NCI-H1694 treated with DMSO at 0.1 percent for 48 hours (cell line): ENCODE data around the gene CALML3.
"Not testable (repeated sequence)": the region's sequence is repeated elsewhere in the genome, so short reads cannot be mapped to it uniquely, and the experiment has no call there.

Experiments used
- DNase-seq: peaks from one replicate; lab custom pipeline; 2025; lab: John Stamatoyannopoulos, UW

Gene CALML3

DNA sequence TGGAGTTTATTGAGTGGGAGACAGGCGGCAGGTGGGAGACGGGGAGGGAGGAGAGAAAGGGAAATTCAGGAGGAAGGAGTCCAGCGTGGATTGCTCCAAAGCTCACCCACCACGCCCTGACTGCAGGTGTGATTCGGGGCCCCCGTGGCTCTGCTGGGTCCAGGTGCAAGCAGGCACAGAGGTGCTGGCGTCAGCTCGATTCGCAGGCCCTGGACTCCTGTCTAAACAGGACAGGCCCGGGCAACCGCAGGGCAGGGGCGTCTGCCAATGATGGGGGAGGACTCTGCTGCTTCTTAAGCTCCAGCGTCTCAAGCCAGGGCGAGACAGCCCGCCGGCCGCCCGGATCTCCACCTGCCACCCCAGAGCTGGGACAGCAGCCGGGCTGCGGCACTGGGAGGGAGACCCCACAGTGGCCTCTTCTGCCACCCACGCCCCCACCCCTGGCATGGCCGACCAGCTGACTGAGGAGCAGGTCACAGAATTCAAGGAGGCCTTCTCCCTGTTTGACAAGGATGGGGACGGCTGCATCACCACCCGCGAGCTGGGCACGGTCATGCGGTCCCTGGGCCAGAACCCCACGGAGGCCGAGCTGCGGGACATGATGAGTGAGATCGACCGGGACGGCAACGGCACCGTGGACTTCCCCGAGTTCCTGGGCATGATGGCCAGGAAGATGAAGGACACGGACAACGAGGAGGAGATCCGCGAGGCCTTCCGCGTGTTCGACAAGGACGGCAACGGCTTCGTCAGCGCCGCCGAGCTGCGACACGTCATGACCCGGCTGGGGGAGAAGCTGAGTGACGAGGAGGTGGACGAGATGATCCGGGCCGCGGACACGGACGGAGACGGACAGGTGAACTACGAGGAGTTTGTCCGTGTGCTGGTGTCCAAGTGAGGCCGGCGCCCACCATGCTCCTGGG lies at the start of gene CALML3:
Gene CALML3 (plus strand): TSS at position 321 of the 920 bp plus-strand sequence. CDS start 125 bp downstream, at position 446.
- no peak for DNase-seq

DNA sequence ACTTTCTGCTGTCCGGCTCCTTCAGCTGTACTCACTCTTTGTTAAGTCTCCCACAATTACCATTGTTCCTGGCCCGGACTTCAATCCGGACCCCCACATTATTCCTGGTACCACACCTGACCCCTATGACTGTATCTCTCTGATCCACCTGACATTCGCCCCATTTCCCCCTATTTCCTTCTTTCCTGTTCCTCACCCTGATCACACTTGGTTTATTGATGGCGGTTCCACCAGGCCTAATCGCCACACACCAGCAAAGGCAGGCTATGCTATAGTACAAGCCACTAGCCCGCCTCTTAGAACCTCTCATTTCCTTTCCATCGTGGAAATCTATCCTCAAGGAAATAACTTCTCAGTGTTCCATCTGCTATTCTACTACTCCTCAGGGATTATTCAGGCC lies 49.7 kb upstream of the CALML3 start:
- DNase-seq: not testable (repeated sequence)

DNA sequence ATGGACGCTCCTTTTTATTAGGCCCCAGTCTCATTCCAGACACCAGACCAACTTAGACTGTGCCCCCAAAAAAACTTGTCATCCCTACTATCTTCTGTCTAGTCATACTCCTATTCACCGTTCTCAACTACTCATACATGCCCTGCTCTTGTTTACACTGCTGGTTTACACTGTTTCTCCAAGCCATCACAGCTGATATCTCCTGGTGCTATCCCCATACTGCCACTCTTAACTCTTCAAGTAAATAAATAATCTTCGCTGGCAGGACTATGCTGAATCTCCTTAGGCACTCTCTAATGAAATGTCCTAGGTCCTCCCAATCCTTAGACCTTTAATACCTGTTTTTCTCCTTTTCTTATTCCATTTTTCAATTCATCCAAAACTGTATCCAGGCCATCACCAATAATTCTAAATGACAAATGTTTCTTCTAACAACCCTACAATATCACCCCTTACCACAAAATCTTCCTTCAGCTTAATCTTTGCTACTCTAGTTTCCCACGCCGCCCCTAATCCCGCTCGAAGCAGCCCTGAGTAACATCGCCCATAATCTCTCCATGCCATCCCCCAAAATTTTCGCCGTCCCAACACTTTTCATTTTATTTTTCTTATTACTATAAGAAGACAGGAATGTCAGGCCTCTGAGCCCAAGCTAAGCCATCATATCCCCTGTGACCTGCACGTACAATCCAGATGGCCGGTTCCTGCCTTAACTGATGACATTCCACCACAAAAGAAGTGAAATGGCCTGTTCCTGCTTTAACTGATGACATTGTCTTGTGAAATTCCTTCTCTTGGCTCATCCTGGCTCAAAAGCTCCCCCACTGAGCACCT lies 48.6 kb upstream of the CALML3 start:
- not testable (repeated sequence) for DNase-seq

DNA sequence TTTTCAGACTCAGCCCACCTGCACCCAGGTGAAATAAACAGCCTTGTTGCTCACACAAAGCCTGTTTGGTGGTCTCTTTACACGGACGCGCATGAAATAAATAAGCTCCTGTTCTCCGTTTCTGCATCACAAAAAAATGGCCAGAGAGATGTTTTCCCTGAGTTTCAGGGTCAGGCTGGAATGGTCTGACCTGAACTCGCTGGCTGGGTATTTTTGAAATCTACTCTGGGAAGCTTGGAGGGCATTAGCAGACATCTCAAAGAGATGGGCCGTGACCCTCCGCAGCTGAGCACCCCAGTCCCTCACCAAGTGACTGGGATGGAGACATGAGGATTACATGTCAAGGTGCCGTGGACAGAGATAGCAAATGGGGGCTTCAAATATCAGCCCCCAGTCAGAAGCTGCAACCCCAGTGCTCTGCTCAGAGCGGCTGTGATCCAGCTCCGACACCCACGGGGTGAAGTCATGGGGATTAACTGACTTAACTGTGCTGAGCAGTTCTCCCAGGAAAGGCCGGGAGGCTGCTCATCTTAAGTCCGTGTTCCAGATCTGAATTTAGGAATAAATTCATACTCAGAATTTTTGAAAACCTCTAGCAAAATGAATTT lies 47.7 kb upstream of the CALML3 start:
- no peak for DNase-seq

DNA sequence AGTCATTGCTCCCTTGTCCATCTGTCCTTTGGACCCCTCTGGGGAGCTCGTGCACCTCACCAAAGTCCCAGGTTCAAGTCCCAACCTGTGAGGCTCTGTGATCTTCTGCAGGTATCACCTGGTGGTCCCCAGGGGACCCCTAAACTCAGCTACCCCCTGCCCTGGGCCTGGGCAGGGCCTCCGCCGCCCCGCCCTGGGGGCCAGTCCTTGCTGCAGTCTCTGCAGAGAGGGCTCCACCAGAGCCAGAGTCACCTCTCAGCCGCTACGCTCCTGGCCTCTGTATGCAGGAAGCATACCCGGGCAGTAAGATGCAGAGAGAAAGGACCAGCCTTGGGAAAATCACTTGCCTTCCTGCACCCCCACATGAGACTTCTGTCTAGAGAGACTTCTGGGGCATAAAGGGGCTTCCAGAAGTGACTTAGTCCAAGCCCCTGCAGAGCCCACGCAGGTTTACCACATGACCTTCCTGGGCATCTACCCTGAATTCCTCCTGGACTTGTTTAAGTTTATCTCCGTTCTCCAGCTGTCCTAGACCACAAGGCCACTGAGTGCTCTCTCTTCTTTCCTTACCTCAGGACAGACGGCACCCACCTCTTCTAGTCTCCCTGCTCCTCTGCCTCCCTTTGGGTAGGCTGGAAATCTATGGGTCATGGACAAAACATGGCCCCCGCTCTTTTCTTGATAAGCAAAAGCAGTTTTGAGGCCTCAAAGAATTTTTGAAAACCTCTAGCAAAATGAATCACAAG lies 46.6 kb upstream of the CALML3 start:
- no peak for DNase-seq

DNA sequence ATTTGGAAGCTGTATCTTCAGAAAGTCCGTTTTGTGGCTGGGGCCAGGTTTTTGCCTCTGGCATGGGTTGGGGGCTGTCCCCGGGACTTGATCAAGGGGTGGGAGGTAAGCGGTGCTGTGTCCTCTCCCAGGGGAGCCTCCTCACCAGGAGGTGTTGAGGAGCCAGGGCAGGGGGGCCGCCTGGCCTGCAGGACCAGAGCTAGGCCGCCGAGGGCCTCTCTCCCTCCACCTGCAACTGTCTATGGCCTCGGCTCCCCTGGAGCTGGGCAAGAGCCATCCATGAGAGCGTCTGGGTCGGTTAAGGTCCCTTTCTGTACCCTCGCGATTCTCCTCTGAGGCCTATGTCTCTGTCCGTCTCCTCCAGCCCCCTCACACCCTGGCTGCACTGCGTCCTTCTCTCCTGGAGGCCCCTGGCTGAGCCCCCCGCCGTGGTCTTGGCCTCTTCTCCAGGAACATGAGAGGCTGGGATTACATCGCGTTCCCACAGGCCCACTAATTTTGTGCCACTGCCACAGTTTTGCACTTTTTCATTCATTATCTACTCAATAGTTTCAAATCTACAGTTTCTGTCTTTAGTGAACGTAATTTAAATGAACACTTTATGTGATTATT lies 46.0 kb upstream of the CALML3 start:
- DNase-seq: no peak

DNA sequence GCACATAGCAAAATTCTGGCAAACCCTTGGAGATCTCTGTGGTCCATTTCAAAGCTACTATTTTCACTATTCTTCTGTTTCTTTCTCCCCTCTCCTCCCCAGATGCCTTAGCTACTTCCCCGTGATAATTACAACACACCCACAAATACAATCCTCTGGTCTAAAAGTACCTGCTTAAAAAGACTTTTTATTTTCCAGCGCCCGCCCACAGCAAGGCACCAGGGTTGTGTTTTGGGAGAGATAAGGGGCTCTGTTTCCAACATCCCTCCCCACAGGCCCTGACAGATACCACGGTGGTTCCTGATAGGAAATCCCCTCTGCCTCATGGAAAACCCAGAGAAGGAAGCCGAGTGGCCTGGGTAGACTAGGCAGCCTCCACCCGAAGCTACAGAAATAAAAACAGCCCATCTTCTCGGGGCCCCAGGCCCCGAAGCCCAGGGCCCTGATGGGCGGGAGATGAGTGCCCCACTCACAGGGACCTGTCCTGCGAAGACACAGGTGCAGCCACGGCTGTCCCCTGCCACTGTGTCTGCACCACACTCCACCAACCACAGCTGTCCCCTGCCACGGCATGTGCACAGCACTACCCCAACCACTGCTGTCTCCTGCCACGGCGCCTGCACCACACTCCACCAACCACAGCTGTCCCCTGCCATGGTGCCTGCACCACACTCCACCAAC lies 45.1 kb upstream of the CALML3 start:
- no peak for DNase-seq

DNA sequence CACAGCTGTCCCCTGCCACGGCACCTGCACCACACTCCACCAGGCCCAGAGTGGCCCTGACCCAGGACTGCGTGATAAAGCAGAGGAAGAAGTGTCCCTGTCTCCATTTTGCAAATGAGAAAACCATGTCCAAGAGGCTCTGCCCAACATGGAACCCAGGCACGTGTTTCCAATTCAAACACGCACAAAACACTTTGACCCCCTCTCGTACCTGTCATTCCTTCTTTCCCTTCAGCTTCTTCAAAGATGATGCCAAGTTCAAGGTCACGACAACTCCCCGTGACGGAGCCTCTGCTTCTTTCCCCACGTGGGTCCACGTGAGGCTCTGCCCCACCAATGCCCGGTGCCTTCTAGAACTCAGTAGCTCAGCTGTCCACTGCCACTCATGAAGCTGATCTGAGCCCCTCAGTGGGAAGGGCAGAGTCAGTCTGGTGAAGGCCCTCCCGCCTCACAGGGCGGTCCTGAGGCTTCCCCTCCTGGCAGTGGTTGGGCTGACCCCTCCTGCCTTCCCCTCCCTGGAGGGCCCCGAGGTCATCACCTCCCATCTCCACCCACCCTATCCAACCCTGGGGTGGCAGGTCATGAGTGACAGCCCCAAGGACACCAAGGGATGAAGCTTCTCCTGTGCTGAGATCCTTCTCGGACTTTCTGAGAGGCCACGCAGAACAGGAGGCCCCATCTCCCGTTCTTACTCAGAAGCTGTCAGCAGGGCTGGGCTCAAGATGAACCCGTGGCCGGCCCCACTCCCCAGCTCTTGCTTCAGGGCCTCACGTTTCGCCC lies 44.4 kb upstream of the CALML3 start:
- no peak for DNase-seq

DNA sequence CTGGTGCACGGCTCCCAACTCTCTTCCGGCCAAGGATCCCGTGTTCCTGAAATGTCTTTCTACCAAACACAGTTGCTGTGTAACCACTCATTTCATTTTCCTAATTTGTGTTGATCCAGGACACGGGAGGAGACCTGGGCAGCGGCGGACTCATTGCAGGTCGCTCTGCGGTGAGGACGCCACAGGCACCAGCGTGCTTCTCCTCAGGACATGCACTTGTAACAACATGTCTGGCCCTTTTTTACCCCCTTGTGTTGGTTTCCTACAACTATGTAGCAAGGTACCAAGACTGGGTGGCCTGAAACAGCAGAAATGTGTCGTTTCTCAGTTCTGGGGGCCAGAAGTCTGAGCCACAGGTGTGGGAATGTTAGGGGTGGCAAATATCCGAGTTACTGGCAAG lies 43.6 kb upstream of the CALML3 start:
- DNase-seq: no peak

DNA sequence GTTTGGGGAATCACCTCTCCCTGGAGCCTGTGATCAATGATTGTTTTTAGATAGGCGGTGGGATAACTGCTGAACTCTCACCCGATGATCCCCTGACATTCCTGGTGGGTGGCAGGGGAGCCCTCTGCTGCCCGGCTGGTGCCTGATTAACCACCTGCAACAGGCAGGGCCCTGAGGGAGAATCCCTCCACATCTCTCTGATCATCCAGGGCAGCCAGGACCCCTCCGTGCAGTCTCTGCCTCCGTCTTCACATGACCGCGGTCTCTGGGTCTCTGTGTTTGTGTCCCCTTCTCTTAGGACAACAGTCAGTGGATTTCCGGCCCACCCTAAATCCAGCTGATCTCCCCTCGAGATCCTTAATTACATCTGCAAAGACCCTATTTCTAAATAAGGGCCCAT lies 42.7 kb upstream of the CALML3 start:
- no peak for DNase-seq

DNA sequence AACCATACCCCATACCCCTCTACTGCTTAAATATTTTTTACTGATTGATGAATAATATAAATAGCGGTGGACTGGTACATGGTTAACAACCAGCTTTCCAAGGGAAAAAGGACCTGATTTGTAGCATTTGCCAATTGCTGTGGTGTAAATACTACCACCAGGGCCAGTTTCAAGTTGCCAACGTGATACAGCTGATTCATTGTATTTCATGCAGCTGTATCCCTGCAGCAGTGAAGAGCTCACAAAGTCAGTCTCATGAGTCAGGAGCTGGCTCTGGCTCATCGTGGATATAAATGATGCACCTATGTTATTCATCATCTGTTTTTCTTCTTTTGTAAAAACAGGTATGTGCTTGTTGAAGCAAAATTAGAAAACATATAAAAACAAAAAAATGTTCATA lies 40.6 kb upstream of the CALML3 start:
- no peak for DNase-seq

DNA sequence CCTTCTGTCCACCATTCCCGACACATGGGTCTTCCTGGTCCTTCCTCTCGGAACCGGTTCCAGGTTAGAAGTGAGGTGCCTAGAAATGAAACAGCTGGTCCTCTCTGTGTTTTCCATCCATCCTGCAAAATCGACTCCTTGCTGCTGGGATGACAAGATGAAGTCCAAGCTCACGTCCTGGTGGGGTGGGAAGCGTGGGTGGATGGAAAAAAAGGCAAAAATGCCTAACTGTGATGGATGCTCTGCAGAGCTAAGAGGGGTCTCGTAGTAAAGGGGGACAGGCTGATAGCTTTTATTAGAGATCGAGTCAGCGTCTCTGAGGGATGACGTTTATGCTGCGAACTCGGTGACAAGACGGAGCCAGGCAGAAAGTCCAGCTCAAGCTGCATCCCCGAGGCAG lies 39.5 kb upstream of the CALML3 start:
- no peak for DNase-seq

DNA sequence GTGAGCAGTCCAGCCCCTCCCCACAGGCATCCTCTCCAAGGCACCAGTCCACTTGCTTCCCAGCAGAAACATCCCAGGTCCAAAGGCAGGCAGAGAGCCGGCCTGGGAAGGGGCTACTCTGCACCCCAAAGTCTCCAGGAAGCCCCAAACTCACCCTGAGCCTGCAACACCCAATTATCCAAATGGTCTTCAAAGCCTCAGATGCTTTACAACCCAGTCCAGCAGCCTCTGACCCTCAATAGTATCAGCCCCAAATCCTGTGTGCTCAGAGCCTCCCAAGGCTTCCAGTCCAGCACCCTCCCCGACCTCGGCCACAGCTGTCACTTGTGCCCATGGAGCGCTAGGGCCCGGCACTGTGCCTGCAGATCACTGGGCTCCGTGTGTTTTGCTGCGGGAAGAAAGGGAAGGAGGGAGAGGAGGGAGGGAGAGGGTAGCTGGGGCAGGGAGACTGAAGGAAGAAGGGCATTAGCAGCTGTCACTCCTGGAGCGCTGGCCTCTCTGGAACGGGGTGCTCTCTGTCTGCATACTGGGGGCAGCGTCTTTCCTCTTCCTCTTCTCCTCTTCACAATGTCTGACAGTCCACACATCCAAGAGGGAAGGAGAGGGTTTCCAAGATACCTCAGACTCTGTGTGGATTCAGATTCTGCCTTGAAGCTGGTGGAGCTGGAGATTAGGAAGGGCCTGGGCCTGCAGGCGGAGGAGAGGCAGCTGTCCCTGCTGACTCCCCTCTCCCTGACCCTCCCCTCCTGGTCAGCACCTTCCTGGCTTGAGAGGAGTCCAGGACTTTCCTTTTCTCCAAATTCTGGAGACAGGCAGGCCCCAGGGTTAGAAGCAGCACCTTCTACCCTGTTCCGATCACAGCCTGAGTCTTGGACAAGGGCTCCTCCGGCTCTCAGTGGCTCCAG lies 38.6 kb upstream of the CALML3 start:
- DNase-seq: no peak

DNA sequence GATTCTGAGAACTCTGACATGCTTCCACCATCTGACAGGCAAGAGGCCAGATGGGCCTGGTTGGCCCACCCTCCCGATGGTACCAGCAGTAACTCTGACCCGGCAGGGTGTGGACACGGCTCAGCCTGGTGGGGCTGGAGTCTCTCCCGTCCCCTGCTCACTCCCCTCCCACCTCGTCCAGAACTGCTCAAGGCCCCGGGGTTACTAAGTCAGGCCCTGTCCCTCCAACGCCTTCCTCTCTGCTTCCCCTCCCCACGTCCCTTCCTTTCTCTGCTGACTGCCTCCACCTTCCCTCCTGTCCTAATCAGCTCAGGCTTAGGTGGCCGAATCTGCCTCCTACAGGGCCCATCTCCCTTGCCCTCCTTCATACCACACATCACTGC lies 37.9 kb upstream of the CALML3 start:
- no peak for DNase-seq

DNA sequence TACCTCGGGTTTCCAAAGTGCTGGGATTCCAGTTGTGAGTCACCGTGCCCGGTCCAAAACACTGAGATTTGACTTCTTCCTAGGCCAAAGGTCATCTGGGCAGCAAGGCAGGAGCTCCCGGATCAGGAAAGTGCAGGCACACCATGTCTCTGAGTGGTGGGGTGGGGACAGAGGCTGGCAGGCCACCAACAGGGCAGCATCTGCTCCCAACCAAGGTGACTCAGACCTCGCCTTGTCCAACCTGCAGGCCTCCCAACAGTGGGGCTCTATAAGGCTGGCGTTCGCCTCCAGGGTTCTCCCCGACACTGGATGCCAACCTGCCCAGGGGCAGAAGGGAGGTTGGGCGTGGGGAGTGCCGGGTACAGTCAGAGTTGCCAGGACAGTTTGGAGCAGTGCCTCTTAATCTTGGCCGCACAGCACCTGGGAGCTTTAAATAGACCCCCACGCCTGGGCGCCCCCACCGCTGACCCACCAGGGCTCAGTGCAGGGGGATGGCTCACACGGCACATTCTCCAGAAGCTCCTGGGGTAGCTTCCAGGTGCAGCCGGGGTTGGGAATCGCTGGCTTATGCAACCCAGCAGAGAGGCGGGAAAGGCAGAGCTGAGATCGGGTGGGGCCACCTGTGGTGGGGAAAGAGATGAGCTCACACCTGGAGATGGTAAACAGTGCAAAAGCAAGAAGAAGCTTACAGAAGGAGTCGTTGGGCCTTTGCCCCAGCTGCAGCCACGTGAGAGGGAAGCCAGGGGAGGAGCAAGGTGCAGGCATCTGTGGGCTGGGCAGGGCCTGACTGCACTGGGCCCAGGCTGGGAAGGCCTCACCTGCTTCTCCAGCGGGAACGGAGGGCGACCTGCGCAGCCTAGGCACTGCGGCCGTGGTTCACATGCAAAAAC lies 36.2 kb upstream of the CALML3 start:
- DNase-seq: no peak

DNA sequence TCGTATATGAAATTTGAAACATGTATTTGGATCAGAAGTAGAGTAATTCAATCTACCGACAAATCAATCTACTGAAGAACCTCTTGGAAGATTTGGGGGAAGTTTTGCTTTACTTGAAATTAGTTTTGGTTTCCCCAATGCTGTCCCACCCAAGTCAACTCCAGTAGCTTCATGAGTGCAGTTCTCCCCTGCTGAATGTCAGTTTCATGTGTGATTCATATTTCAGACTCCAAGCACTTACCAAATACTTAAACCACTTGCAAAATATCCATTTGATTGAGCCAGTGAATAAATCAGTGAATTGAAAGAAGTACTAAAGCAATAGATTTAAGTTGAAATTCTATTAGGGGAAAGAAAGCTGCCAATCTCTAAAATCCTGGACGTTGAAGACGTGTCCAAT lies 34.7 kb upstream of the CALML3 start:
- DNase-seq: no peak

DNA sequence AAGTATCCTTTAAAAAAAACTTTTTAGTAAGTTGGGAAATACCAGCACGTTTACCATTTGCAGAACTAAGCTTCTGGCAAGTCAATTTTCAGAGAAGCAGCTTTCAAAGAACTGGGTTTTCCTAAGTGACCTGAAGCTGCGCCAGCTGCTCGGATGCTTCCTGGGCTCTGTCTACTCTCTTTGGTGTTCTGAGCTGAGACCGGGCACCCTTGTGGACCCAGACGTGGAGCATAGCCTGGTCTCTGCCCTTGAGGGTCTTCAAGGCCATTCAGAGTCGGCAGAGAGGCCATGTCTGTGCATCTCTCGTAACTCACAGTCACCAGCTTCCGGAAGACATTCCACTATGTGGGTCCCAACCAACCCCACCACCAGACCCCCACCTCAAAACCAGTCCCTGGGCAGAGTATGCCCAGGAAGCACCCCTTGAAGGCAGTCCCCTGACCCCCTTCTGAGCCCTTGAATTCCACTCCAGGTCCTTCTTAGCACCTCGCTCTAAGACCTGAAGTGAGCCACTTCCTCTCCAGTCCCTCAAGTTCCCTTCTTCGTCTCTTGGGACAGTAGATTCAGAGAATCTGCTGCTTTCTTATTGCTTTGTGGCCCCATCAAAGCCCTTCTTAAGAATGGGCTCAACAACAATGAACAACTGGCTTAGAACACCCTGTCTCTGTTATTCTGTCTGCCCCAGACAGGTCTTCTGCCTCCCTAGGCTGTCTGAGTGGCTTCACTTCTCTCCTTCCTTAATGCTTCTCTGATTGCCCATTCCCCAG lies 33.9 kb upstream of the CALML3 start:
- DNase-seq: no peak
